Activated T-cell treated with anti-CD3 and anti-CD28 coated beads, Interleukin-2, amount 50 U/mL, for 4 hours (primary cell): Measurements from ENCODE around the gene FRMD1. TPM values are rescaled to one million over a fixed set of nuclear protein-coding genes. Genes with fewer than 3 reads are reported as not detected.
"Not testable (repeated sequence)": the region's sequence is repeated elsewhere in the genome, so short reads cannot be mapped to it uniquely, and the experiment has no call there.

ENCODE experiments used
- ATAC-seq, 2 donors: fragments of 200-7000 bp; cut with Tn5 transposase; one replicate each; pipeline ENCODE4 v1.10.0; 2021
- DNase-seq: peaks from one replicate; pipeline ENCODE4 v3.0.0-alpha.2; 2020
- H3K27me3 Mint-ChIP-seq: one replicate; pipeline ENCODE4 v1.8.0; 2021; ENCODE audit warnings: low read depth, mixed read lengths
- H3K36me3 Mint-ChIP-seq: one replicate; pipeline ENCODE4 v1.8.0; 2022; ENCODE audit warnings: mixed read lengths; ENCODE audit not compliant: insufficient read depth
- H3K4me1 Mint-ChIP-seq: one replicate; pipeline ENCODE4 v1.8.0; 2021; ENCODE audit warnings: low read depth, mixed read lengths
- H3K4me3 Mint-ChIP-seq: one replicate; pipeline ENCODE4 v1.8.0; 2021; ENCODE audit warnings: mild to moderate bottlenecking, moderate library complexity, mixed read lengths
- H3K9me3 Mint-ChIP-seq: one replicate; pipeline ENCODE4 v1.8.0; 2021; ENCODE audit warnings: mixed read lengths
- total RNA-seq, 3 donors: library from RNA; stranded (reverse); gene quantifications; one replicate each; pipeline ENCODE4 v1.2.1, GENCODE V29; 2021

FRMD1 gene
- total RNA-seq, 3 donors from 2014 or later, result not detected

- Mint-ChIP-seq H3K27me3 (no peaks in the 10 kb centered on the region), H3K4me3 (no peak overlapping the region), H3K9me3 (no peaks in the 10 kb centered on the region), H3K36me3 (no peaks in the 10 kb centered on the region), H3K4me1 (no peaks in the 10 kb centered on the region)
- no peak for ATAC-seq
- no peak for DNase-seq
Measured at GRCh38 chr6:168082860-168083513, 4.0 kb upstream of the FRMD1 start.

- no peak for DNase-seq
- no peak for ATAC-seq
- Mint-ChIP-seq H3K4me1 (no peaks in the 10 kb centered on the region), H3K4me3 (no peak overlapping the region), H3K36me3 (no peaks in the 10 kb centered on the region), H3K9me3 (no peaks in the 10 kb centered on the region), H3K27me3 (no peaks in the 10 kb centered on the region)
Measured at GRCh38 chr6:168081858-168082546, 3.0 kb upstream of the FRMD1 start.

GRCh38 chr6:168080393-168081077 lies 1.5 kb upstream of the FRMD1 start:
- no peaks in the 10 kb centered on the region for H3K27me3 Mint-ChIP-seq
- H3K4me3 Mint-ChIP-seq, result no peak overlapping the region
- ATAC-seq (no peak), DNase-seq (no peak)
- H3K9me3 Mint-ChIP-seq, result no peaks in the 10 kb centered on the region
- no peaks in the 10 kb centered on the region for H3K36me3 Mint-ChIP-seq
- H3K4me1 Mint-ChIP-seq, result no peaks in the 10 kb centered on the region

DNA sequence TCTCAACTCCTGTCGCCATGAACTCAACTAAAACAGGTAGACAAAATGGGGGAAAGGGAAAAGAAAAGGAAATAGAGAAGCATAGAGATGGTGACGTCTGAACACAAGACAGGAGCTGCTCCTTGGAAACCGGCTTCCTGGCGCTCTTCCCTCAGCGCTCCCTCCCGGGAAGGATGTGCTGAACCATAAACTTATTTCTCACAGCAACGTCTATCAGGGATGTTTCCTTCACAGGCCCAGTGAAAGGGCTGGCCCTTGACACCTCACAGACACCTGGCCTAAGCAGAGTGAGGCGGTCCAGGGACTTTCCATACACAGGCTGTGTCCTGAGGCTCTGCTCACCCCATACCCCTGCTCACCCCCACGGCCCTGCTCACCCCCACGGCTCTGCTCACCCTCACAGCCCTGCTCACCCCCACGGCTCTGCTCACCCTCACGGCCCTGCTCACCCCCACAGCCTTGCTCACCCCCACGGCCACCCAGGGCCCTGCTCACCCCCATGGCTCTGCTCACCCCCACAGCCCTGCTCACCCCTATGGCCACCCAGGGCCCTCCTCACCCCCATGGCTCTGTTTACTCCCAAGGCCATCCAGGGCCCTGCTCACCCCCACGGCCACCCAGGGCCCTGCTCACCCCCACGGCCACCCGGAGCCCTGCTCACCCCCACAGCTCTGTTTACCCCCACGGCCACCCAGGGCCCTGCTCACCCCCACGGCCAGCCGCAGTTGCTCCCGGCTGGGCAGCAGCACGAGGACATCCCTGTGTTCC lies 653 bp downstream of the FRMD1 start:
- H3K36me3 Mint-ChIP-seq, result no peaks in the 10 kb centered on the region
- no peaks in the 10 kb centered on the region for H3K4me1 Mint-ChIP-seq
- H3K9me3 Mint-ChIP-seq, result no peaks in the 10 kb centered on the region
- no peak overlapping the region for H3K4me3 Mint-ChIP-seq
- H3K27me3 Mint-ChIP-seq, result no peaks in the 10 kb centered on the region
- ATAC-seq, result no peak
- no peak for DNase-seq

- H3K4me3 Mint-ChIP-seq, H3K27me3 Mint-ChIP-seq, ATAC-seq, H3K36me3 Mint-ChIP-seq, H3K4me1 Mint-ChIP-seq, H3K9me3 Mint-ChIP-seq, DNase-seq: not testable (repeated sequence)
Measured at GRCh38 chr6:168077401-168077800, 1.6 kb downstream of the FRMD1 start.

- no peaks in the 10 kb centered on the region for H3K4me1 Mint-ChIP-seq
- no peak overlapping the region for H3K4me3 Mint-ChIP-seq
- no peaks in the 10 kb centered on the region for H3K27me3 Mint-ChIP-seq
Measured at GRCh38 chr6:168075787-168076202, 3.2 kb downstream of the FRMD1 start.

GRCh38 chr6:168075216-168075615 lies 3.8 kb downstream of the FRMD1 start:
- no peaks in the 10 kb centered on the region for H3K36me3 Mint-ChIP-seq
- no peaks in the 10 kb centered on the region for H3K4me1 Mint-ChIP-seq
- H3K9me3 Mint-ChIP-seq, result no peaks in the 10 kb centered on the region
- ATAC-seq, result no peak
- no peak overlapping the region for H3K4me3 Mint-ChIP-seq
- DNase-seq, result no peak
- no peaks in the 10 kb centered on the region for H3K27me3 Mint-ChIP-seq

More at GRCh38 chr6:168075787-168076202, 3.2 kb downstream of the FRMD1 start:
- Mint-ChIP-seq H3K9me3 (no peaks in the 10 kb centered on the region), H3K36me3 (no peaks in the 10 kb centered on the region)
- DNase-seq (no peak), ATAC-seq (no peak)

DNA sequence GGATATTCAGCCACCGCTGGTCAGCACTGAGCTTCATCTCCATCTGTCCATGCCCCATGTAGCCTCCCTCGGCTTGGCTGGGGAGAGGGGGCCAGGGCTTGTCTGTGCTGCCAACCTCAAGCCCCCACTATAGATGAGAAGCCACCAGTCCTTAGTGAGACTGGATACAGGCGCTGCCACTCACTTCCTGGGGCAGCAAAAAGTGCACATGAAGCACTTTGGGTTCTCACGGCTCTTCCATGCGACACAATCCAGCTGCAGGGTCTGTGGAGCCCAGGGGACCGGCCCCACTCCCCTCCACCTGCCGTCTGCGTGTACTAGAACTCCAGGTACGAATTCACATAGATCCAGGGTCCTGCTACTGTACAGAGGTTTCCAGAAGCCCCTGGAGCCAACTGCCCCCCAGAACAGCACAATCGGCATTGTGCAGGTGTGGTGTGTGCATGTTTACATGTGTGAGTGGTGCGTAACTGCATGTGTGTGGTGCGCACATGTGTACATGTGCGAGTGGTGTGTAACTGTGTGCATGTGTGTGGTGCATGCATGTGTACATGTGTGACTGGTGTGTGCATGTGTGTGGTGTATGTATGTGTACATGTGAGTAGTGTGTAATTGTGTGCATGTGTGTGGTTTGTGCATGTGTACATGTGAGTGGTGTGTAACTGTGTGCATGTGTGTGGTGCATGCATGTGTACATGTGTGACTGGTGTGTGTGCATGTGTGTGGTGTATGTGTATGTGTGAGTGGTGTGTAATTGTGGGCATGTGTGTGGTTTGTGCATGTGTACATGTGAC lies 4.9 kb downstream of the FRMD1 start:
- Mint-ChIP-seq H3K4me3 (no peak overlapping the region), H3K27me3 (no peaks in the 10 kb centered on the region), H3K9me3 (no peaks in the 10 kb centered on the region), H3K4me1 (no peaks in the 10 kb centered on the region), H3K36me3 (no peaks in the 10 kb centered on the region)
- ATAC-seq (no peak), DNase-seq (no peak)

- H3K36me3 Mint-ChIP-seq, result no peaks in the 10 kb centered on the region
- no peak overlapping the region for H3K4me3 Mint-ChIP-seq
- DNase-seq (no peak), ATAC-seq (no peak)
- H3K4me1 Mint-ChIP-seq, result no peaks in the 10 kb centered on the region
- H3K27me3 Mint-ChIP-seq, result no peaks in the 10 kb centered on the region
- no peaks in the 10 kb centered on the region for H3K9me3 Mint-ChIP-seq
Measured at GRCh38 chr6:168072730-168073129, 6.3 kb downstream of the FRMD1 start.

GRCh38 chr6:168072261-168072660 lies 6.8 kb downstream of the FRMD1 start:
- Mint-ChIP-seq H3K27me3 (no peaks in the 10 kb centered on the region), H3K9me3 (no peaks in the 10 kb centered on the region), H3K36me3 (no peaks in the 10 kb centered on the region), H3K4me1 (no peaks in the 10 kb centered on the region), H3K4me3 (no peak overlapping the region)
- DNase-seq, result no peak
- no peak for ATAC-seq

- ATAC-seq, result no peak
- no peaks in the 10 kb centered on the region for H3K27me3 Mint-ChIP-seq
- no peak for DNase-seq
- H3K9me3 Mint-ChIP-seq, result no peaks in the 10 kb centered on the region
- H3K4me3 Mint-ChIP-seq, result no peak overlapping the region
- H3K36me3 Mint-ChIP-seq, result no peaks in the 10 kb centered on the region
- H3K4me1 Mint-ChIP-seq, result no peaks in the 10 kb centered on the region
Measured at GRCh38 chr6:168071620-168072019, 7.4 kb downstream of the FRMD1 start.

- Mint-ChIP-seq H3K4me1 (no peaks in the 10 kb centered on the region), H3K27me3 (no peaks in the 10 kb centered on the region), H3K4me3 (no peak overlapping the region), H3K36me3 (no peaks in the 10 kb centered on the region), H3K9me3 (no peaks in the 10 kb centered on the region)
- no peak for DNase-seq
- no peak for ATAC-seq
Measured at GRCh38 chr6:168070804-168071203, 8.2 kb downstream of the FRMD1 start.

DNA sequence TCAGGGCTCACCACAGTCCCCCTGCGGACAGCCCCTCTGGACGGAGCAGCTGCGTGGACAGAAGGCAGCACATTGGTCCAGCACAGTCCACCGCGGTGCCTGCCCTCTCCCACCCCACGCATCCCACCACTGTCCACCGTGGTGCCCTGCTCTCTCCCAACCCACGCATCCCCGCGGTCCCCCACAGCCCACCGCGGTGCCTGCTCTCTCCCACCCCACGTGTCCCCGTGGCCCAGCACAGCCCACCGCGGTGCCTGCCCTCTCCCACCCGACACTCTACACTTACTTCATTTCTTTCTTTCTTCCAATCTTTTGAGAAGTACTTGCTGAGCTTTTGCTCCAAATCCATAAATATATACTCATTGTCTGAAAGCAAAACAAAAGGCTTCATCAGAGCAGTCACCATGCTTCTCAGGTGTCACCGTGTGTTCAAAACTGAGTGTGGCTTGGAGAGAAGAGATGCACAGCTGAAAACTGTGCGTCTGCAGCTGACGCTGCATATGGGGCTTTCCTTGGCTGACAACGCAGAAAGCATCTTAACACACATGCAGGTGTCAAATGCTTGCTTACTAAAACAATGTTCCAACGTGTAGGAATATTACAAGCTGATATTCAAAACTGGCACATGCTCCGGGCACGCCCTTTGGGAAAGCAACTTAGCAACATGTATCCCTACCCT lies 11.8 kb downstream of the FRMD1 start:
- no peaks in the 10 kb centered on the region for H3K4me1 Mint-ChIP-seq
- DNase-seq (no peak), ATAC-seq (no peak)
- H3K9me3 Mint-ChIP-seq, result no peaks in the 10 kb centered on the region
- no peaks in the 10 kb centered on the region for H3K36me3 Mint-ChIP-seq
- no peaks in the 10 kb centered on the region for H3K27me3 Mint-ChIP-seq
- H3K4me3 Mint-ChIP-seq, result no peak overlapping the region
